AG04450 (cell line): Measurements from ENCODE around the gene TEX29. TPM values are rescaled to one million over a fixed set of nuclear protein-coding genes. Genes with fewer than 3 reads are reported as not detected.

ENCODE experiments used
- CTCF ChIA-PET: fragments of 300-600, 350-600 bp; formaldehyde crosslinking; extraction: SDS; loops from one replicate; lab custom pipeline; 2022; ENCODE audit warnings: antibody characterized with exemption, inconsistent platforms; lab: Charles Lee
- POLR2A ChIA-PET: fragments of 350-600 bp; formaldehyde crosslinking; extraction: SDS; loops from one replicate; lab custom pipeline; 2021; ENCODE audit warnings: antibody characterized with exemption, inconsistent platforms; lab: Yijun Ruan, JAX
- DNase-seq: peaks from one replicate; pipeline ENCODE4 v3.0.0-alpha.2; 2011; ENCODE audit warnings: low read depth, low spot score
- H3K27ac ChIP-seq: one replicate; pipeline ENCODE4 v1.5.1; 2012; ENCODE audit warnings: low read depth, low read length, control low read depth
- H3K27me3 ChIP-seq: one replicate; pipeline ENCODE4 v1.6.0; 2012; ENCODE audit warnings: low read length; ENCODE audit not compliant: control insufficient read depth, insufficient read depth
- H3K4me3 ChIP-seq: 2 replicates; pipeline ENCODE4 v1.5.1; 2011; ENCODE audit warnings: mild to moderate bottlenecking, low read depth, low read length, control low read depth
- H3K9me3 ChIP-seq: 2 replicates; pipeline ENCODE4 v1.5.1; 2012; ENCODE audit warnings: low read length; ENCODE audit not compliant: control insufficient read depth, insufficient read depth
- CTCF ChIP-seq: IDR thresholded peaks from 2 replicates; pipeline ENCODE4 v1.5.1; 2011; ENCODE audit warnings: low read depth, low read length, control low read depth, inconsistent platforms
- polyA plus RNA-seq: library from polyadenylated mRNA; depleted of rRNA; stranded (reverse); fragments of >200 nt; gene quantifications from 2 replicates; pipeline ENCODE4 v1.2.3, GENCODE V29; 2011

Gene TEX29
- polyA plus RNA-seq, 1 experiment: 6.1 TPM

GRCh38 chr13:111380431-111380830, 60.0 kb downstream of the TEX29 start:
- no peak overlapping the region for H3K4me3 ChIP-seq
- peaks cover 15% of the 10 kb centered on the region for H3K9me3 ChIP-seq
- TF ChIP-seq CTCF: no peak
- POLR2A ChIA-PET: no interaction called here
- CTCF ChIA-PET: no interaction called here
- H3K27ac ChIP-seq: no peak overlapping the region
- no peaks in the 10 kb centered on the region for H3K27me3 ChIP-seq
- no peak for DNase-seq

GRCh38 chr13:111382411-111382810, 62.0 kb downstream of the TEX29 start:
- Histone ChIP-seq H3K9me3 (peaks cover 14% of the 10 kb centered on the region), H3K27ac (no peak overlapping the region), H3K4me3 (no peak overlapping the region), H3K27me3 (no peaks in the 10 kb centered on the region)
- CTCF ChIA-PET: no interaction called here
- no peak for DNase-seq
- no peak for TF ChIP-seq CTCF
- POLR2A ChIA-PET: no interaction called here

- H3K27me3 ChIP-seq: no peaks in the 10 kb centered on the region
- ChIA-PET CTCF (no interaction called here), POLR2A (no interaction called here)
These were observed 62.4 kb downstream of the TEX29 start for GRCh38 chr13:111382877-111383276.

GRCh38 chr13:111383591-111384440, 63.4 kb downstream of the TEX29 start:
- ChIA-PET CTCF (no interaction called here), POLR2A (no interaction called here)
- Histone ChIP-seq H3K9me3 (peaks cover 8% of the 10 kb centered on the region), H3K4me3 (no peak overlapping the region), H3K27me3 (no peaks in the 10 kb centered on the region), H3K27ac (no peak overlapping the region)
- no peak for TF ChIP-seq CTCF
- DNase-seq: no peak

More at GRCh38 chr13:111382877-111383276, 62.4 kb downstream of the TEX29 start:
- H3K4me3 ChIP-seq: no peak overlapping the region
- DNase-seq: no peak
- no peak for TF ChIP-seq CTCF
- H3K9me3 ChIP-seq: peaks cover 11% of the 10 kb centered on the region
- H3K27ac ChIP-seq: no peak overlapping the region

GRCh38 chr13:111384441-111385182, 64.2 kb downstream of the TEX29 start:
- peaks cover 5% of the 10 kb centered on the region for H3K9me3 ChIP-seq
- CTCF ChIA-PET: no interaction called here
- no peaks in the 10 kb centered on the region for H3K27me3 ChIP-seq
- no peak for DNase-seq
- H3K27ac ChIP-seq: no peak overlapping the region
- TF ChIP-seq CTCF: no peak
- POLR2A ChIA-PET: no interaction called here
- no peak overlapping the region for H3K4me3 ChIP-seq
